Inflammatory macrophage (primary cell): Measurements from ENCODE around the gene ZNF521.
A peak's percentile ranks its signal among the peaks of the same experiment; 100 is the strongest.

Experiments
- DNase-seq, 2 donors: peaks; one replicate each; pipeline ENCODE4 v3.0.0-alpha.2; 2020 to 2022

Gene ZNF521

GRCh38 chr18:25247725-25248124, 104.2 kb downstream of the ZNF521 start:
- no peak for DNase-seq

- no peak for DNase-seq
Measured at GRCh38 chr18:25244924-25245698, 106.9 kb downstream of the ZNF521 start.

- peak in 1 of 2 donors; percentile 3 for DNase-seq
Measured at GRCh38 chr18:25244170-25244569, 107.8 kb downstream of the ZNF521 start.

GRCh38 chr18:25243754-25244153, 108.2 kb downstream of the ZNF521 start:
- DNase-seq, result no peak

- no peak for DNase-seq
Measured at GRCh38 chr18:25243257-25243656, 108.7 kb downstream of the ZNF521 start.

- DNase-seq, result no peak
Measured at GRCh38 chr18:25240420-25240770, 111.6 kb downstream of the ZNF521 start.

- peak; percentile 6 to 7 for DNase-seq
Measured at GRCh38 chr18:25239581-25240419, 112.2 kb downstream of the ZNF521 start.

- no peak for DNase-seq
Measured at GRCh38 chr18:25239151-25239550, 112.8 kb downstream of the ZNF521 start.

GRCh38 chr18:25237571-25238267, 114.2 kb downstream of the ZNF521 start:
- no peak for DNase-seq

GRCh38 chr18:25236736-25237135, 115.2 kb downstream of the ZNF521 start:
- no peak for DNase-seq

- DNase-seq, result no peak
Measured at GRCh38 chr18:25235401-25236042, 116.4 kb downstream of the ZNF521 start.

- no peak for DNase-seq
Measured at GRCh38 chr18:25234740-25235345, 117.1 kb downstream of the ZNF521 start.

- DNase-seq, result no peak
Measured at GRCh38 chr18:25234322-25234639, 117.7 kb downstream of the ZNF521 start.

GRCh38 chr18:25233528-25234321, 118.2 kb downstream of the ZNF521 start:
- no peak for DNase-seq

- DNase-seq, result no peak
Measured at GRCh38 chr18:25231327-25231691, 120.7 kb downstream of the ZNF521 start.

GRCh38 chr18:25230658-25231326, 121.2 kb downstream of the ZNF521 start:
- peak; percentile 42 to 53 for DNase-seq

GRCh38 chr18:25229920-25230319, 122.0 kb downstream of the ZNF521 start:
- peak; percentile 9 to 20 for DNase-seq

GRCh38 chr18:25229081-25229480, 122.9 kb downstream of the ZNF521 start:
- no peak for DNase-seq

GRCh38 chr18:25228410-25228809, 123.6 kb downstream of the ZNF521 start:
- no peak for DNase-seq

GRCh38 chr18:25225151-25225550, 126.8 kb downstream of the ZNF521 start:
- peak; percentile 40 to 66 for DNase-seq
